HEK293 (cell line): Measurements from ENCODE around the gene VMO1.

Experiments
- CTCF ChIA-PET: fragments of 350-600 bp; formaldehyde crosslinking; extraction: SDS; loops from one replicate; lab custom pipeline; 2021; ENCODE audit warnings: antibody characterized with exemption; lab: Yijun Ruan, JAX
- POLR2A ChIA-PET: fragments of 300-600 bp; formaldehyde crosslinking; extraction: SDS; loops from one replicate; lab custom pipeline; 2020; ENCODE audit warnings: antibody characterized with exemption, inconsistent platforms; lab: Yijun Ruan, JAX
- H3K27ac ChIP-seq: fragments of 200-500 bp; sonication (Bioruptor generic); 2 replicates; pipeline ENCODE4 v1.5.1; 2014; ENCODE audit warnings: low read depth, low read length, control low read depth, inconsistent platforms; ENCODE audit errors: extremely low read depth
- H3K36me3 ChIP-seq, 2 experiments: fragments of 200-500 bp in 1 of 2; sonication (Bioruptor generic) in 1 of 2; 1 replicate in 1 of 2; 2 replicates in 1 of 2; pipeline ENCODE4 v1.5.1; 2014 to 2017; ENCODE audit warnings: inconsistent platforms in 2 of 2, low read length in 2 of 2; ENCODE audit not compliant: control insufficient read depth in 2 of 2, insufficient read depth in 1 of 2
- H3K4me1 ChIP-seq: fragments of 200-500 bp; sonication (Bioruptor generic); 2 replicates; pipeline ENCODE4 v1.5.1; 2014; ENCODE audit warnings: mild to moderate bottlenecking, low read length, inconsistent platforms; ENCODE audit not compliant: control insufficient read depth, insufficient read depth
- H3K4me3 ChIP-seq: 2 replicates; pipeline ENCODE4 v1.5.1; 2011; ENCODE audit warnings: low read depth, mild to moderate bottlenecking, control low read depth, low read length, moderate library complexity
- H3K9me3 ChIP-seq: fragments of 200-500 bp; sonication (Bioruptor generic); 2 replicates; pipeline ENCODE4 v1.5.1; 2014; ENCODE audit warnings: low read depth, low read length, inconsistent platforms; ENCODE audit not compliant: control insufficient read depth, insufficient read depth
- IKZF3 ChIP-seq: fragments of 450-650 bp; IDR thresholded peaks from 2 replicates; pipeline ENCODE4 v1.5.0; 2018; ENCODE audit warnings: missing biosample characterization, mild to moderate bottlenecking, missing genetic modification characterization, moderate library complexity
- KLF17 ChIP-seq: fragments of 450-650 bp; formaldehyde crosslinking; IDR thresholded peaks from 2 replicates; pipeline ENCODE4 v1.5.1; 2016; ENCODE audit warnings: missing biosample characterization, missing genetic modification characterization
- KLF9 ChIP-seq: fragments of 450-650 bp; formaldehyde crosslinking; IDR thresholded peaks from 2 replicates; pipeline ENCODE4 v1.5.1; 2016; ENCODE audit warnings: missing biosample characterization, missing genetic modification characterization, low read depth
- TRIM28 ChIP-seq: IDR thresholded peaks from 2 replicates; pipeline ENCODE4 v1.6.1; 2011; ENCODE audit warnings: low read length, control low read depth, borderline replicate concordance
- ZBTB21 ChIP-seq: fragments of 450-650 bp; formaldehyde crosslinking; IDR thresholded peaks from 2 replicates; pipeline ENCODE4 v1.5.1; 2017; ENCODE audit warnings: missing biosample characterization, missing genetic modification characterization
- ZNF10 ChIP-seq: fragments of 450-650 bp; formaldehyde crosslinking; IDR thresholded peaks from 2 replicates; pipeline ENCODE4 v1.5.1; 2017; ENCODE audit warnings: missing biosample characterization, missing genetic modification characterization
- ZNF174 ChIP-seq: fragments of 450-650 bp; formaldehyde crosslinking; IDR thresholded peaks from 2 replicates; pipeline ENCODE4 v1.5.0; 2017; ENCODE audit warnings: missing biosample characterization, mild to moderate bottlenecking, missing genetic modification characterization
- ZNF175 ChIP-seq: fragments of 450-650 bp; formaldehyde crosslinking; IDR thresholded peaks from 2 replicates; pipeline ENCODE4 v1.5.1; 2016; ENCODE audit warnings: missing biosample characterization, missing genetic modification characterization
- ZNF266 ChIP-seq: fragments of 450-650 bp; formaldehyde crosslinking; IDR thresholded peaks from 2 replicates; pipeline ENCODE4 v1.5.1; 2016; ENCODE audit warnings: missing biosample characterization, missing genetic modification characterization, low read depth
- ZNF324 ChIP-seq: fragments of 450-650 bp; formaldehyde crosslinking; IDR thresholded peaks from 2 replicates; pipeline ENCODE4 v1.5.1; 2016; ENCODE audit warnings: missing biosample characterization, missing genetic modification characterization
- ZNF341 ChIP-seq: fragments of 450-650 bp; formaldehyde crosslinking; IDR thresholded peaks from 2 replicates; pipeline ENCODE4; 2016; ENCODE audit warnings: low read depth, missing biosample characterization, missing genetic modification characterization
- ZNF366 ChIP-seq: fragments of 450-650 bp; formaldehyde crosslinking; conservative IDR thresholded peaks from 2 replicates; pipeline ENCODE4 v1.5.1; 2016; ENCODE audit warnings: missing biosample characterization, missing genetic modification characterization
- ZNF510 ChIP-seq: fragments of 450-650 bp; formaldehyde crosslinking; IDR thresholded peaks from 2 replicates; pipeline ENCODE4 v1.5.1; 2018; ENCODE audit warnings: mild to moderate bottlenecking, missing genetic modification characterization, missing biosample characterization; ENCODE audit not compliant: insufficient replicate concordance
- ZNF548 ChIP-seq: fragments of 450-650 bp; formaldehyde crosslinking; IDR thresholded peaks from 2 replicates; pipeline ENCODE4 v1.5.1; 2016; ENCODE audit warnings: missing biosample characterization, missing genetic modification characterization
- ZNF549 ChIP-seq: fragments of 450-650 bp; IDR thresholded peaks from 2 replicates; pipeline ENCODE4 v1.5.1; 2018; ENCODE audit warnings: missing biosample characterization, missing genetic modification characterization, mild to moderate bottlenecking, inconsistent platforms, moderate library complexity
- ZNF561 ChIP-seq: fragments of 450-650 bp; IDR thresholded peaks from 2 replicates; pipeline ENCODE4 v1.5.1; 2018; ENCODE audit warnings: missing biosample characterization, missing genetic modification characterization, borderline replicate concordance
- ZNF621 ChIP-seq: fragments of 450-650 bp; formaldehyde crosslinking; IDR thresholded peaks from 2 replicates; pipeline ENCODE4 v1.5.1; 2017; ENCODE audit warnings: missing biosample characterization, missing genetic modification characterization
- ZNF639 ChIP-seq: fragments of 450-650 bp; formaldehyde crosslinking; IDR thresholded peaks from 2 replicates; pipeline ENCODE4 v1.5.1; 2016; ENCODE audit warnings: missing biosample characterization, missing genetic modification characterization
- ZNF654 ChIP-seq: fragments of 450-650 bp; formaldehyde crosslinking; IDR thresholded peaks from 2 replicates; pipeline ENCODE4 v1.5.1; 2016; ENCODE audit warnings: low read depth, missing biosample characterization, missing genetic modification characterization
- ZNF704 ChIP-seq: fragments of 450-650 bp; formaldehyde crosslinking; IDR thresholded peaks from 2 replicates; pipeline ENCODE4 v1.5.1; 2016; ENCODE audit warnings: missing biosample characterization, missing genetic modification characterization

The VMO1 gene

DNA sequence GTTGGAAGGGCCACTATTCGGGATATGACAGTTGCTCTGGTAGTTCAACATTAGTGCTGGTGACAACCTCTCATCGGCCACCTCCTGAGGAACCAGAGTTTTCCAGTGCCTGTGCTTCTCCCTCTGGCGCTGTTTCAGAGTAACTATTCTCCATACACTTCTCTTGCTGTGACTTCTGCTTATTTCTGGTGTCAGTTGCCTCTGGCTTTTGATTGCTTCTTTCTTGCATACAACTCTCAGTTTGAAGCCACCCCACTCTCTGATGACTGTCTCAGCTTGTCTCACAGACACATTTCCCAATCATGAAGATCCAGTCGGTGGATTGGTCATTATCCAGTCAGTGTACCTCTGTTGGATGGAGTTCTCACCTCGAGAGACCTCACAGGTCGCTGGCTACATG lies 17.9 kb downstream of the VMO1 start:
- CTCF ChIA-PET, result interaction anchor here (1.4 kb wide), 1 partner anchor 21 kb away, joined by 8 read pairs; no protein-coding TSS in a partner anchor
- no peaks in the 10 kb centered on the region for H3K4me1 ChIP-seq
- POLR2A ChIA-PET, result no interaction called here

GRCh38 chr17:4766723-4767122 lies 19.4 kb downstream of the VMO1 start:
- no peaks in the 10 kb centered on the region for H3K9me3 ChIP-seq
- H3K36me3 ChIP-seq, result no peaks in the 10 kb centered on the region
- H3K4me3 ChIP-seq, result no peak overlapping the region
- H3K27ac ChIP-seq, result no peak overlapping the region
- ChIA-PET POLR2A (no interaction called here), CTCF (no interaction called here)
- TF ChIP-seq ZNF341 (tag by site-specific recombination) (no peak), ZNF175 (tag by site-specific recombination) (no peak), ZNF324 (no peak), TRIM28 (no peak), ZNF10 (tag by site-specific recombination) (no peak), KLF9 (tag by site-specific recombination) (no peak), ZNF549 (tag by site-specific recombination) (no peak), KLF17 (tag by site-specific recombination) (no peak), ZNF266 (tag by site-specific recombination) (no peak), ZNF704 (tag by site-specific recombination) (no peak), ZNF366 (tag by site-specific recombination) (no peak), ZBTB21 (tag by site-specific recombination) (no peak)
- no peaks in the 10 kb centered on the region for H3K4me1 ChIP-seq

More for the DNA sequence above, 17.9 kb downstream of the VMO1 start:
- H3K4me3 ChIP-seq, result no peak overlapping the region
- no peak overlapping the region for H3K27ac ChIP-seq
- no peaks in the 10 kb centered on the region for H3K9me3 ChIP-seq
- no peak for TF ChIP-seq ZNF654 (tag by site-specific recombination)
- no peak for TF ChIP-seq ZNF561 (tag by site-specific recombination)
- TF ChIP-seq ZNF639, result no peak
- TF ChIP-seq ZNF174 (tag by site-specific recombination), result no peak
- no peak for TF ChIP-seq KLF9 (tag by site-specific recombination)
- no peak for TF ChIP-seq ZNF621 (tag by site-specific recombination)
- TF ChIP-seq ZNF548 (tag by site-specific recombination), result no peak
- no peak for TF ChIP-seq ZNF510 (tag by site-specific recombination)
- H3K36me3 ChIP-seq, result no peaks in the 10 kb centered on the region

- Histone ChIP-seq H3K4me3 (no peak overlapping the region), H3K4me1 (no peaks in the 10 kb centered on the region), H3K27ac (no peak overlapping the region), H3K9me3 (no peaks in the 10 kb centered on the region), H3K36me3 (no peaks in the 10 kb centered on the region)
- no peak for TF ChIP-seq IKZF3 (tag by site-specific recombination)
- POLR2A ChIA-PET, result no interaction called here
- CTCF ChIA-PET, result no interaction called here
These were observed 20.0 kb downstream of the VMO1 start for GRCh38 chr17:4766201-4766600.
